ENCODE measurements around the gene ELP1. TPM values are rescaled to one million over a fixed set of nuclear protein-coding genes. Genes with fewer than 3 reads are reported as not detected.

ELP1 gene, protein sequence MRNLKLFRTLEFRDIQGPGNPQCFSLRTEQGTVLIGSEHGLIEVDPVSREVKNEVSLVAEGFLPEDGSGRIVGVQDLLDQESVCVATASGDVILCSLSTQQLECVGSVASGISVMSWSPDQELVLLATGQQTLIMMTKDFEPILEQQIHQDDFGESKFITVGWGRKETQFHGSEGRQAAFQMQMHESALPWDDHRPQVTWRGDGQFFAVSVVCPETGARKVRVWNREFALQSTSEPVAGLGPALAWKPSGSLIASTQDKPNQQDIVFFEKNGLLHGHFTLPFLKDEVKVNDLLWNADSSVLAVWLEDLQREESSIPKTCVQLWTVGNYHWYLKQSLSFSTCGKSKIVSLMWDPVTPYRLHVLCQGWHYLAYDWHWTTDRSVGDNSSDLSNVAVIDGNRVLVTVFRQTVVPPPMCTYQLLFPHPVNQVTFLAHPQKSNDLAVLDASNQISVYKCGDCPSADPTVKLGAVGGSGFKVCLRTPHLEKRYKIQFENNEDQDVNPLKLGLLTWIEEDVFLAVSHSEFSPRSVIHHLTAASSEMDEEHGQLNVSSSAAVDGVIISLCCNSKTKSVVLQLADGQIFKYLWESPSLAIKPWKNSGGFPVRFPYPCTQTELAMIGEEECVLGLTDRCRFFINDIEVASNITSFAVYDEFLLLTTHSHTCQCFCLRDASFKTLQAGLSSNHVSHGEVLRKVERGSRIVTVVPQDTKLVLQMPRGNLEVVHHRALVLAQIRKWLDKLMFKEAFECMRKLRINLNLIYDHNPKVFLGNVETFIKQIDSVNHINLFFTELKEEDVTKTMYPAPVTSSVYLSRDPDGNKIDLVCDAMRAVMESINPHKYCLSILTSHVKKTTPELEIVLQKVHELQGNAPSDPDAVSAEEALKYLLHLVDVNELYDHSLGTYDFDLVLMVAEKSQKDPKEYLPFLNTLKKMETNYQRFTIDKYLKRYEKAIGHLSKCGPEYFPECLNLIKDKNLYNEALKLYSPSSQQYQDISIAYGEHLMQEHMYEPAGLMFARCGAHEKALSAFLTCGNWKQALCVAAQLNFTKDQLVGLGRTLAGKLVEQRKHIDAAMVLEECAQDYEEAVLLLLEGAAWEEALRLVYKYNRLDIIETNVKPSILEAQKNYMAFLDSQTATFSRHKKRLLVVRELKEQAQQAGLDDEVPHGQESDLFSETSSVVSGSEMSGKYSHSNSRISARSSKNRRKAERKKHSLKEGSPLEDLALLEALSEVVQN (N-terminal part only)
- 16.8 and 17.0 TPM in 2 replicates for total RNA-seq

GRCh38 chr9:108933718-108934322 is at the start of gene ELP1:
TSS of gene ELP1 (minus strand) at chr9:108934124. CDS start at chr9:108931146, 2,978 bp downstream.

DNA sequence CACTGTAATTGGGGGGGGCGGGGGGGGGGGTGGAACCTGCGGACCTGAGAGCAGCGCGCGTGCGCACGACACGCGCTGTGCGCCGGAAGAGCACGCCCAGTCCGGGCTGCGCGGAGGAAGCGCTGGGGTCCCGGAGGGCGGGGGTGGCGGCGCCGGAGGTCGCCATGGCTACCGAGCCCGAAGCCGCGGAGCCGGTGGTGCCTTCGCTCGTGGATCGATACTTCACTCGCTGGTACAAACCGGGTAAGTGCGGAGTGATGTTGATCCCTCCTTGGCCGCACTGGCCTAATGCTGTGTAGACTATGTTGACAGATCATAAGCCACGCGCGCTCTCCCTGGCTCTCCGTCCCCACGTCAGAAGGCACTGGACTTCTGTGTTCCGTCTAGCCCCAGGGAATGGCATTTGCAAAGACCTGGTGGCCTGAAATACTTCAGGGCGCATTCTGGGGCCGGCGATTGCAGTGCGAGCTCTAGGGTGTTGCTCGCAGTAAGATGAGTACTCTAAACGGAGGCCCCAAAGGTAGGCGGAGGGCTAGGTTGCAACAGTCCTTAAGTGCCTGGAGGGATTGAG is 484 bp upstream of the ELP1 start, which contains the start of gene ABITRAM:
Gene ABITRAM, plus strand, starts transcription at position 78 of the 571 bp plus-strand sequence. Its CDS starts 87 bp downstream, at position 165.

GRCh38 chr9:108861997-108862396 is 71.9 kb downstream of the ELP1 start, which contains the start of gene ACTL7A:
TSS of gene ACTL7A (plus strand) at chr9:108862266. CDS start at chr9:108862323, 57 bp downstream.

DNA sequence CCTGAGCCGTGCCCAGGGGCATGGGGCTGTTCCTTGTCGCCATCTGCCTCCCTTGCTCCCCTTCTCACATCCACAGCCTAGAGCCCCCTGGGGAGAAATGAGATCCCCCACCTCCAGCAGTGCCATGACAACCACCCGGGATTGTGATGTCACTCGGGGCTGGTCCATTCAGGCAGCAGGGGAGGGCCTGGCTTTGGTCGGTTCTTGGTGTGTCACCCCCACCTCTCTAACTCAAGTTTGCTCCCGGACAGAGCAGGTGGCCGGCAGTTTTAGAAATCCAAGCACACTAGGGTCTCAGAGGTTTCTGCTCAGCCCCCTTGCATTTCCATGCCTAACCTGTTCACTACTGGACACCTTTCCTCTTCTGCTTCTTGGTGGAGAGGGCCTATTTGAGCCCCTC is 78.0 kb downstream of the ELP1 start, which contains the start of gene ACTL7B:
Gene ACTL7B, minus strand, starts transcription at position 99 of the 400 bp plus-strand sequence. Its CDS starts 56 bp downstream, at position 43.

Other genes with a start within 250 kb of the ELP1 start
- not detected in 2 replicates for gene ACTL7B, start 78.1 kb downstream of the ELP1 start, total RNA-seq
- gene ACTL7A, start 71.9 kb downstream of the ELP1 start, total RNA-seq, result not detected in 2 replicates
- gene ABITRAM, start 276 bp upstream of the ELP1 start, total RNA-seq, result 5.0 and 6.3 TPM in 2 replicates
- 106 TPM in 2 replicates for gene CTNNAL1, start 79.4 kb upstream of the ELP1 start, total RNA-seq
- gene TMEM245, start 185.8 kb upstream of the ELP1 start, total RNA-seq, result 33.2 and 50.7 TPM in 2 replicates
- 0.16 TPM in 1 of 2 replicates, not detected in the other for gene FRRS1L, start 233.1 kb upstream of the ELP1 start, total RNA-seq